Measurements from ENCODE around the gene NCOA3. TPM values are rescaled to one million over a fixed set of nuclear protein-coding genes. Genes with fewer than 3 reads are reported as not detected.
"Not testable (repeated sequence)": the region's sequence is repeated elsewhere in the genome, so short reads cannot be mapped to it uniquely, and the experiment has no call there.

Gene NCOA3
- 26.7 and 28.1 TPM in 2 replicates for total RNA-seq (2014; rRNA removed; shearing (Covaris generic))

DNA sequence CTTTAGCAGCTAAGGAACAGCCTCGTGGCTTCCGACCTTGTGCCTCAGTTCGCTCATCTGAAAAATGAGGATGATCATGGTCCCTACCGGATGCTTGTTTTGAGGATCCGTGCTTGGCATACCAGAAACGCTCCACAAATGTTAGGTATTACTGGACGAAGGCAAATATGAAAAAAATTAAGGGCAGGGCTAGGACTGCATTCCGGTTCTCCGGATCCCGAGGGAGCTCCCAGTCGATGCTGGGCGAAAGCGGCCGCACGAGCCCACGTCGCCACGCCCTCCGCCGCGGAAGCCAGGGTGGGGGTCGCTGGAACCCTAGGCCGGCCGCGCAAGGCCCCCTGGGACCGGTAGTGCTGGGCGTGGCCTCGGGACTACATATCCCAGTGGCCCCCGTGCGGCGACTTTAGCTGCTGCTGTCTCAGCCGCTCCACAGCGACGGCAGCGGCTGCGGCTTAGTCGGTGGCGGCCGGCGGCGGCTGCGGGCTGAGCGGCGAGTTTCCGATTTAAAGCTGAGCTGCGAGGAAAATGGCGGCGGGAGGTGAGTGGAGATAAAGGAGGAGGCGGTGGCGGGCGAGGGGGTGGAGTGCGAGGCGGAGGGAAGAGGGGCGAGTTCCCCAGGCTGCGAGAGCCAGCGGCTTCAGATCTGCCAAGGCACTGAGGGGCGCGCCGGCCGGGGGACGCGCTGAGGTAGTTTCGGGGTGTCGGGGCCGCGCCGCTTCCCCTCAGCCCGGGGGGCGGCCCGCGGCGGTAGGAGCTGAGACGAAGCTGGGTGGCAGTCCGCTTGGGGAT is at the start of gene NCOA3:
Gene NCOA3, plus strand, starts transcription at position 406 of the 789 bp plus-strand sequence. CDS start 120,361 bp downstream, outside the sequence.
- H3K27ac ChIP-seq = peak within 1 kb of the TSS; percentile 46
- H3K4me1 ChIP-seq = peaks cover 4% of the 10 kb centered on the region
- H3K36me3 ChIP-seq = no peaks in the 10 kb centered on the region
- H3K27me3 ChIP-seq = no peaks in the 10 kb centered on the region
- DNase-seq = peak; percentile 99 to 100
- H3K4me3 ChIP-seq = peak within 1 kb of the TSS; percentile 83
- no peaks in the 10 kb centered on the region for H3K9me3 ChIP-seq (replicated peaks)

DNA sequence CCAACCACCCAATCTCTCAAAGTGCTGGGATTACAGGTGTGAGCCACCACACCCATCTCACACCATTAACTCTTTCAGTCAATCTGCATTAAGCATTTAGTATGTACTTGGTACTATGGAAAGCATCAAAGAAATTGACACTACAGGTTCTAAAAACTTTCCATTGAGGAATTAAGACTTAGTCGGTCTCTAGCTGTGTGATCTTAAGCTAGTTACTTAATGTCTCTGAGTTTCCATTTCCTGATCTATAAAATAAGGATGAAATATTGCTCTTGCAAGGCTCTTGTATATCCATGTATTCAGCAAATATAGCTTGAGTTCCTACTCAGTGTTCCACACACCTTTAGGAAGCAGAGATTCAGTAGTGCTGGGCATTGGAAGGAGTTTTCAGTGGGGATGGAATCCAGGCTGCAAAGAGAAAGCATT is 48.9 kb upstream of the NCOA3 start:
- H3K27ac ChIP-seq = peak overlapping the region; percentile 22; the same call in 1 of the 2 replicates

DNA sequence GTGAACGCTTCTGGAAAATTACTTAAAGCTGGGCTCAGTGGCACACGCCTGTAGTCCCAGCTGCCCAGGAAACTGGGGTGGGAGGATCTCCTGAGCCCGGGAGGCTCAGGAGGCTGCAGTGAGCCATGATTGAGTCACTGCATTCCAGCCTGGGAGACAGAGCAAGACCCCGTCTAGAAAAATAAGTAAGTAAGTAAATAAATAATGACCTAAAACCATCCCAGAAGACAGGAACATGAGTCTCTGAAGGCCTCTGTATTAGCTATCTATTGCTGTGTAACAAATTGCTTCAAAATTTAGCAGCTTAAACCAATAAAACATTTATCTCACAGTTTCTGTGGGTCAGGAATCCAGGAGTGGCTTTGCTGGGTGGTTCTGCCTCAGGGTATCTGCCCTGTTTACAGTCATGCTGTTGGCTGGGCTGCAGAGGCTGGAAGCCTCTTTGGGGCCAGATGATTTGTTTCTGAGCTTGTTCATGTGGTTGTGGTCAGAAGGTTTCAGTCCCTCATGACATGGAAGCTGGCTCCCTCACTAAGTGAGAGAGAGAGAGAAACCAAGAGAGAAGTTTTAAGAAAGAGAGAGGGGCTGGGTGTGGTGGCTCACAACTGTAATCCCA is 48.4 kb upstream of the NCOA3 start:
- Histone ChIP-seq H3K36me3 (no peaks in the 10 kb centered on the region), H3K4me3 (no peak overlapping the region), H3K9me3 (replicated peaks) (no peaks in the 10 kb centered on the region; the same call in none of the 2 replicates), H3K27me3 (no peaks in the 10 kb centered on the region), H3K4me1 (0 out of 2 replicates have a peak, but pooled peaks cover 2% of the 10 kb centered on the region), H3K27ac (peak overlapping the region; percentile 22; the same call in 1 of the 2 replicates)
- peak; percentile 70 to 71 for DNase-seq

More for the DNA sequence above, 48.9 kb upstream of the NCOA3 start:
- Histone ChIP-seq H3K36me3 (no peaks in the 10 kb centered on the region), H3K9me3 (replicated peaks) (no peaks in the 10 kb centered on the region; the same call in none of the 2 replicates), H3K4me1 (0 out of 2 replicates have a peak, but pooled peaks cover 2% of the 10 kb centered on the region), H3K27me3 (no peaks in the 10 kb centered on the region), H3K4me3 (no peak overlapping the region)
- no peak for DNase-seq

DNA sequence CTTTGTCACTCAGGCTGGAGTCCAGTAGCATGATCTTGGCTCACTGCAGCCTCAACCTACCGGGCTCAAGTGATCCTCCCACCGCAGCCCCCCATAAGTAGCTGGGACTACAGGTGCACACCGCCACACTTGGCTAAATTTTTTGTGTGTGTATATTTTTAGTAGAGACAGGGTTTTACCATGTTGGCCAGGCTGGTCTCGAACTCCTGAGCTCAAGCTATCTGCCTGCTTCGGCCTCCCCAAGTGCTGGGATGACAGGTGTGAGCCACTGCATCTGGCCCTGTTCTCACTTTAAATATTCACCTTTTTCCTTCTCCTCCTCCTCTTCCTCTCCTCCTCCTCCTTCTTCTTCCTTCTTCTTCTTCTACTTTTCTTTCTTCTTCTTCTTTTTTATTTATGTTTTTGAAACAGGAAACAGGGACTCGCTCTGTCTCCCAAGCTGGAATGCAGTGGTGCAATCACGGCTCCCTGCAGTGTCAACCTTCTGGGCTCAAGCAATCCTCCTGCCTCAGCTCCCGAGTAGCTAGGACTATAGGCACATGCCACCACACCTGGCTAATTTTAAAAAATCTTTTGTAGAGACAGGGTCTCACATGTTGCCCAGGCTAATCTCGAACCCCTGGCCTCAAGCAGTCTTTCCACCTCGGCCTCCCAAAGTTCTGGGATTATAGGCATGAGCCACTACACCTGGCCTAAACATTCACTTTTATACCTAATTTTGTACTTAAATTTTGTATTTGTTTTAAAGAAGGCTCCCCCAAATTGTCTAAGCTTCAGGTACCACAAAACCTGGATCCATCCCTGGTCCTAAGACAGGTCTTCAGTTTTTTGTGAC is 47.2 kb upstream of the NCOA3 start:
- Histone ChIP-seq H3K27me3 (no peaks in the 10 kb centered on the region), H3K27ac (no peak overlapping the region), H3K9me3 (replicated peaks) (no peaks in the 10 kb centered on the region; the same call in 1 of the 2 replicates), H3K36me3 (no peaks in the 10 kb centered on the region), H3K4me1 (0 out of 2 replicates have a peak, but pooled peaks cover 2% of the 10 kb centered on the region), H3K4me3 (no peak overlapping the region)
- no peak for DNase-seq

DNA sequence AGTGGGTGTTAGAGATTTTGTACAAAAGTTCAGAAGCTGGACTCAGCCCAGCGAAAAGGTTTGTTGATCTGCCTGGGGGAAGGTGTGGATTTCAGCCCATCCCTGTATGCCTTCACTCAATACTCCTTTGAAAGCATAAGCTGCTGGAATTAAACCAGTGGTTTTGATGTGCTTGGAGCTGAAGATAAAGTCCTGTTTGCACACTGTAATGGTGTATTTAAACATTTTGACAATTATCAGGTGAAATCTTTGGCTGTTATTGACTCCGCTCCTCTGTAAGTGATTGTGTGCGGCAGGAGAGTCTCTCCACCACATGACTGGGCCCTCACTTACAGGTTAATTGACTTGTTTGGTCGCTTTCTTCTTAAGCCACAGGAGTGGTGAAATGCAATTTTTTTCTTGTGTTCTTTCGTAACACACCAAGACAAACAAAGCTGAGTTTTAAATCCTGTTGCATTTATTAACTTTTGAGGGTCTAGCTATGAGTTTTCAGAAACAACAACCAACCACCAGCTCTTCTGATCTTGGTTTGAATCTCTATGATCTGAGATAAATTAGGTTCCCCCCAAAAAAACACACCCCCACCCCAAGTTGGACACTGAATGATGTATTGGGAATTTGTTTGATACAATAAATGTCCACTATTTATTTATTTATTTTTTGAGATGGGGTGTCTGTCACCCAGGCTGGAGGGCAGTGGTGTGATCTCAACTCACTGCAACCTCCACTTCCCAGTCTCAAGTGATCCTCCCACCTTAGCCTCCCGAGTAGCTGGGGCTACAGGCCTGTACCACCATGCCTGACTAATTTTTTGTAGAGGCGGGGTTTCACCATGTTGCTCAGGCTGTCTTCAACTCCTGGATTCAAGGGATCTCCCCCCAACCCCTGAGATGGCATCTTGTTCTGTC is 46.3 kb upstream of the NCOA3 start:
- H3K9me3 ChIP-seq (replicated peaks) = no peaks in the 10 kb centered on the region; the same call in 1 of the 2 replicates
- H3K27me3 ChIP-seq = no peaks in the 10 kb centered on the region
- no peak overlapping the region for H3K4me3 ChIP-seq
- no peak for DNase-seq
- H3K27ac ChIP-seq = no peak overlapping the region
- H3K36me3 ChIP-seq = no peaks in the 10 kb centered on the region
- H3K4me1 ChIP-seq = 0 out of 2 replicates have a peak, but pooled peaks cover 2% of the 10 kb centered on the region

- Histone ChIP-seq H3K36me3 (no peaks in the 10 kb centered on the region), H3K4me3 (no peak overlapping the region), H3K27ac (no peak overlapping the region), H3K9me3 (replicated peaks) (no peaks in the 10 kb centered on the region; the same call in 1 of the 2 replicates), H3K27me3 (no peaks in the 10 kb centered on the region), H3K4me1 (0 out of 2 replicates have a peak, but pooled peaks cover 2% of the 10 kb centered on the region)
- DNase-seq = no peak
Observed at GRCh38 chr20:47456041-47456537, 45.6 kb upstream of the NCOA3 start.

GRCh38 chr20:47456952-47457724 is 44.5 kb upstream of the NCOA3 start:
- Histone ChIP-seq H3K27ac (no peak overlapping the region), H3K36me3 (no peaks in the 10 kb centered on the region), H3K4me3 (no peak overlapping the region), H3K9me3 (replicated peaks) (no peaks in the 10 kb centered on the region), H3K27me3 (no peaks in the 10 kb centered on the region), H3K4me1 (0 out of 2 replicates have a peak, but pooled peaks cover 2% of the 10 kb centered on the region)
- no peak for DNase-seq

DNA sequence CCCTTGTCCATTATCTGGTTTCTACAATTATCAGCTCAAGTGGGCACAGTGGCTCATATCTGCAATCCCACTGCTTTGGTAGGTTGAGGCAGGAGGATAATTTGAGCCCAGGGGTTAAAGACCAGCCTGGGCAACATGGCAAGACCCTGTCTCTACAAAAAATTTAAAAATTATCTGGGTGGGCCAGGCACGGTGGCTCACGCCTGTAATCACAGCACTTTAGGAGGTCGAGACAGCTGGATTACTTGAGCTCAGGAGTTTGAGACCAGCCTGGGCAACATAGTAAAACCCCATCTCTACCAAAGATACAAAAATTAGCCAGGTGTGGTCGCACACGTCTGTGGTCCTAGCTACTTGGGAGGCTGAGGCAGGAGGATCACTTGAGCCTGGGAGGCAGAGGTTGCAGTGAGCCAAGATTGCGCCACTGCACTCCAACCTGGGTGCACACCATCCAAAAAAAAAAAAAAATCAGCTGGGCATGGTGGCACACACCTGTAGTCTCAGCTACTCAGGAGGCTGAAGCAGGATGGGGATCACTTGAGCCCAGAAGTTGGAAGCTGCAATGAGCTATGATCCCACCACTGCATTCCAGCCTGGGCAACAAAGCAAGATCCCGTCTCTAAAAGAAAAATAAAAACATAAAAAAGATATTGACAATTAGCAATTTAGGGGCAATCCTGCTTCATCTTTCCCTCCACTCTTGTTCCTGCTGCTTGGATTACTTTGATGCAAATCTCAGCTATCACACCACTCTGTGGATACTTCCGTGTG is 43.2 kb upstream of the NCOA3 start:
- H3K27me3 ChIP-seq; H3K4me3 ChIP-seq; H3K36me3 ChIP-seq; H3K4me1 ChIP-seq; H3K27ac ChIP-seq; H3K9me3 ChIP-seq (replicated peaks); DNase-seq: not testable (repeated sequence)

GRCh38 chr20:47459344-47460073 is 42.2 kb upstream of the NCOA3 start:
- no peak overlapping the region for H3K4me3 ChIP-seq
- H3K9me3 ChIP-seq (replicated peaks) = no peaks in the 10 kb centered on the region
- no peak for DNase-seq
- 0 out of 2 replicates have a peak, but pooled peaks cover 4% of the 10 kb centered on the region for H3K4me1 ChIP-seq
- no peak overlapping the region for H3K27ac ChIP-seq
- H3K27me3 ChIP-seq = no peaks in the 10 kb centered on the region
- no peaks in the 10 kb centered on the region for H3K36me3 ChIP-seq

DNA sequence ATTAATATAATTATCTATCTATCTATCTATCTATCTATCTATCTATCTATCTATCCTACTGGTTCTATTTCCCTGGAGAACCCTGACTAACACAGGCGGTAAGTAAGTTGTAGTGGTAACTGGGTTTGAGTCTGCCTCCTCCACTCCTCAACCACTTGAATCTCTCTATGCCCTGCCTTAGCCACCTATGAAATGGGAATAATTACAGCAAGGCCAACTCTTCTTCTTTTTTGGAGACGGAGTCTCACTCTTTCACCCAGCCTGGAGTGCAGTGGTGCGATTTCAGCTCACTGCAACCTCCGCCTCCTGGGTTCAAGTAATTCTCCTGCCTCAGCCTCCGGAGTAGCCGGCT is 41.0 kb upstream of the NCOA3 start:
- DNase-seq; H3K9me3 ChIP-seq (replicated peaks); H3K27ac ChIP-seq; H3K4me3 ChIP-seq; H3K36me3 ChIP-seq; H3K27me3 ChIP-seq; H3K4me1 ChIP-seq: not testable (repeated sequence)

- 0 out of 2 replicates have a peak, but pooled peaks cover 3% of the 10 kb centered on the region for H3K9me3 ChIP-seq (replicated peaks)
- no peak overlapping the region for H3K4me3 ChIP-seq
- DNase-seq = no peak
- no peaks in the 10 kb centered on the region; the same call in 1 of the 2 replicates for H3K27me3 ChIP-seq
- H3K27ac ChIP-seq = no peak overlapping the region
- H3K36me3 ChIP-seq = no peaks in the 10 kb centered on the region
- H3K4me1 ChIP-seq = 0 out of 2 replicates have a peak, but pooled peaks cover 5% of the 10 kb centered on the region
Observed at GRCh38 chr20:47461120-47461685, 40.5 kb upstream of the NCOA3 start.

- H3K4me1 ChIP-seq; H3K27me3 ChIP-seq; H3K4me3 ChIP-seq; H3K27ac ChIP-seq; H3K9me3 ChIP-seq (replicated peaks); H3K36me3 ChIP-seq; DNase-seq: not testable (repeated sequence)
Observed at GRCh38 chr20:47461906-47462305, 39.8 kb upstream of the NCOA3 start.

Measured in SJCRH30 (cell line).